Astrocyte (in vitro differentiated cells and primary cell): ENCODE measurements around the gene MYO7B. TPM values are rescaled to one million over a fixed set of nuclear protein-coding genes. Genes with fewer than 3 reads are reported as not detected.

Experiments
- DNase-seq: peaks from one replicate; pipeline ENCODE4 v3.0.0-alpha.2; 2010; ENCODE audit warnings: low read depth
- FAIRE-seq: peaks from 2 replicates; lab custom pipeline; 2011; peaks lifted over from hg19 to GRCh38; lab: Jason Lieb, UNC
- H2AFZ ChIP-seq: 2 replicates; pipeline ENCODE4 v1.6.0; 2012; ENCODE audit warnings: low read depth, low read length, inconsistent platforms
- H3K27ac ChIP-seq: 2 replicates; pipeline ENCODE4 v1.5.1; 2011; ENCODE audit warnings: low read depth, low read length, inconsistent platforms
- H3K27me3 ChIP-seq: 2 replicates; pipeline ENCODE4 v1.6.0; 2011; ENCODE audit warnings: low read length, inconsistent platforms; ENCODE audit not compliant: insufficient read depth
- H3K36me3 ChIP-seq: 2 replicates; pipeline ENCODE4 v1.5.1; 2011; ENCODE audit warnings: low read length, inconsistent platforms; ENCODE audit not compliant: insufficient read depth
- H3K4me1 ChIP-seq: 2 replicates; pipeline ENCODE4 v1.5.1; 2011; ENCODE audit warnings: low read length, inconsistent platforms; ENCODE audit not compliant: insufficient read depth
- H3K4me2 ChIP-seq: 2 replicates; pipeline ENCODE4 v1.6.0; 2012; ENCODE audit warnings: low read length, inconsistent platforms
- H3K4me3 ChIP-seq: 2 replicates; pipeline ENCODE4 v1.5.1; 2011; ENCODE audit warnings: low read depth, mild to moderate bottlenecking, low read length, inconsistent platforms; ENCODE audit not compliant: insufficient read depth
- H3K79me2 ChIP-seq: 2 replicates; pipeline ENCODE4 v1.6.0; 2012; ENCODE audit warnings: mild to moderate bottlenecking, low read length, inconsistent platforms; ENCODE audit not compliant: insufficient read depth
- H3K9ac ChIP-seq: 2 replicates; pipeline ENCODE4 v1.6.0; 2012; ENCODE audit warnings: mild to moderate bottlenecking, low read length, inconsistent platforms
- H3K9me3 ChIP-seq: 2 replicates; pipeline ENCODE4 v1.5.1; 2012; ENCODE audit warnings: low read depth, mild to moderate bottlenecking, low read length, inconsistent platforms; ENCODE audit not compliant: insufficient read depth
- H4K20me1 ChIP-seq: 2 replicates; pipeline ENCODE4 v1.6.0; 2012; ENCODE audit warnings: low read length, inconsistent platforms; ENCODE audit not compliant: insufficient read depth
- H3K27ac Mint-ChIP-seq: one replicate; pipeline ENCODE4 v1.8.0; 2021; ENCODE audit warnings: mild to moderate bottlenecking, mixed read lengths; ENCODE audit not compliant: unreplicated experiment
- H3K27me3 Mint-ChIP-seq: one replicate; pipeline ENCODE4 v1.8.0; 2021; ENCODE audit warnings: low read depth, mixed read lengths; ENCODE audit not compliant: unreplicated experiment
- H3K36me3 Mint-ChIP-seq: one replicate; pipeline ENCODE4 v1.8.0; 2021; ENCODE audit warnings: low read depth, mixed read lengths; ENCODE audit not compliant: unreplicated experiment
- H3K4me1 Mint-ChIP-seq: one replicate; pipeline ENCODE4 v1.8.0; 2021; ENCODE audit warnings: low read depth, mixed read lengths; ENCODE audit not compliant: unreplicated experiment
- H3K4me3 Mint-ChIP-seq: one replicate; pipeline ENCODE4 v1.8.0; 2021; ENCODE audit warnings: mild to moderate bottlenecking, moderate library complexity, mixed read lengths; ENCODE audit not compliant: unreplicated experiment
- H3K9me3 Mint-ChIP-seq: one replicate; pipeline ENCODE4 v1.8.0; 2021; ENCODE audit warnings: mild to moderate bottlenecking, mixed read lengths; ENCODE audit not compliant: unreplicated experiment
- EZH2 ChIP-seq: IDR thresholded peaks from 2 replicates; pipeline ENCODE4 v1.6.1; 2012; ENCODE audit warnings: mild to moderate bottlenecking, low read length, inconsistent platforms; ENCODE audit not compliant: insufficient read depth
- total RNA-seq: library from RNA; stranded (reverse); gene quantifications from 2 replicates; pipeline ENCODE4 v1.2.1, GENCODE V29; 2021
- TF ChIP-seq, protein P1 (sequence below): IDR thresholded peaks from 2 replicates; pipeline ENCODE4 v1.5.1; 2011; ENCODE audit warnings: low read depth, mild to moderate bottlenecking, inconsistent platforms, low read length, moderate library complexity; ENCODE audit not compliant: insufficient read depth

The MYO7B gene
- total RNA-seq, 1 donor from 2014 or later: 0.77 TPM

DNA sequence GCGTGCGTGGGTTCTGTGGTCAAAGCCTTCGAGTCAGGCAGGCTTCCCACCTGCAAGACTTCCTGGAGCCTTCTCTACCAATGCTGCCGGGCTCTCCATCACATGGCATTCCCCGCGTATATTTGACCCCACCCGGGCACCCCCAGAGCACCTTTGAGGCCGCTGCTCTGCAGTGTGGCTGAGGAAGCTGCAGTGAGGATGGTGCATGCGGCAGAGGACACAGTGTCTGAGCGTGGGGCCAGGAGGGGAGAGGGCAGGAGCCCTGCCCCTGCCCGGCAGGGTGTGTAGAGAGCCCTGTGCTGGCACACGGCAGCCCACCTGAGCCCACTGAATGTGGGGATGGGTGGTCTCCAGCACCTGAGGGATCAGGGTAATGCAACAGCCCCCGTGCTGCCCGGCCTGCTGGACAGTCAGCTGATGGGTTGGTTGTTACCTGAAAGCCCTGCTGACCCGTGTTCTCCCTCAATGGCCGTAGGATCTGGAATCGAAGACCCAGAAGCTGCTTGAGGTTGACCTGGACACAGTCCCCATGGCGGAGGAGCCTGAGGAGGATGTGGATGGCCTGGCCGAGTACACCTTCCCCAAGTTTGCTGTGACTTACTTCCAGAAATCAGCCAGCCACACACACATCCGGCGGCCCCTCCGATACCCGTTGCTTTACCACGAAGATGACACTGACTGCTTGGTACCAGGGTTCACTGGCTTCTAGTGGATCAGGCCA is 73.7 kb downstream of the MYO7B start:
- Histone ChIP-seq H3K27me3 (no peaks in the 10 kb centered on the region), H4K20me1 (no peaks in the 10 kb centered on the region), H3K4me1 (no peaks in the 10 kb centered on the region), H3K9me3 (peaks cover 9% of the 10 kb centered on the region), H3K9ac (no peak overlapping the region), H3K27ac (no peak overlapping the region), H3K4me2 (no peak overlapping the region), H3K4me3 (no peak overlapping the region), H3K79me2 (no peaks in the 10 kb centered on the region), H3K36me3 (no peaks in the 10 kb centered on the region), H2AFZ (no peak overlapping the region)
- TF ChIP-seq, protein P1, sequence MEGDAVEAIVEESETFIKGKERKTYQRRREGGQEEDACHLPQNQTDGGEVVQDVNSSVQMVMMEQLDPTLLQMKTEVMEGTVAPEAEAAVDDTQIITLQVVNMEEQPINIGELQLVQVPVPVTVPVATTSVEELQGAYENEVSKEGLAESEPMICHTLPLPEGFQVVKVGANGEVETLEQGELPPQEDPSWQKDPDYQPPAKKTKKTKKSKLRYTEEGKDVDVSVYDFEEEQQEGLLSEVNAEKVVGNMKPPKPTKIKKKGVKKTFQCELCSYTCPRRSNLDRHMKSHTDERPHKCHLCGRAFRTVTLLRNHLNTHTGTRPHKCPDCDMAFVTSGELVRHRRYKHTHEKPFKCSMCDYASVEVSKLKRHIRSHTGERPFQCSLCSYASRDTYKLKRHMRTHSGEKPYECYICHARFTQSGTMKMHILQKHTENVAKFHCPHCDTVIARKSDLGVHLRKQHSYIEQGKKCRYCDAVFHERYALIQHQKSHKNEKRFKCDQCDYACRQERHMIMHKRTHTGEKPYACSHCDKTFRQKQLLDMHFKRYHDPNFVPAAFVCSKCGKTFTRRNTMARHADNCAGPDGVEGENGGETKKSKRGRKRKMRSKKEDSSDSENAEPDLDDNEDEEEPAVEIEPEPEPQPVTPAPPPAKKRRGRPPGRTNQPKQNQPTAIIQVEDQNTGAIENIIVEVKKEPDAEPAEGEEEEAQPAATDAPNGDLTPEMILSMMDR: no peak
- TF ChIP-seq EZH2: no peak
- Mint-ChIP-seq H3K9me3 (peaks cover 27% of the 10 kb centered on the region), H3K27me3 (peaks cover 20% of the 10 kb centered on the region), H3K4me1 (peaks cover 5% of the 10 kb centered on the region), H3K27ac (no peak overlapping the region), H3K36me3 (peaks cover 3% of the 10 kb centered on the region), H3K4me3 (no peak overlapping the region)
- FAIRE-seq: no peak
- no peak for DNase-seq

DNA sequence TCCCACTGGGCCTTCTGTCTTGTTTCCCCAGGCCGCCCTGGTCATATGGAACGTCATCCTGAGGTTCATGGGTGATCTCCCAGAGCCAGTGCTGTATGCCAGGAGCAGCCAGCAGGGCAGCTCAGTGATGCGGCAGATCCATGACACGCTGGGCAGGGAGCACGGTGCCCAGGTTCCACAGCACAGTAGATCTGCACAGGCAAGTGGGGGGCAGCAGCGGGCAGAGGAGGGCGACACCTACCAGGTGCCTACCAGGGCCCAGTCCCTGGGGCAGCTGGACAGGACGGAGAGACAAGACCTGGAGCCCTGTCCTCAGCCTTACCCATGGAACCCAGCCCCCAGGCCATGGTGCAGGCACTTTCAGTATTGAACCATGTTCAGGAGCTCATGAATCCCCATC is 74.3 kb downstream of the MYO7B start:
- H3K4me3 Mint-ChIP-seq: no peak overlapping the region
- peaks cover 21% of the 10 kb centered on the region for H3K9me3 Mint-ChIP-seq
- Histone ChIP-seq H3K4me1 (no peaks in the 10 kb centered on the region), H2AFZ (no peak overlapping the region), H3K9ac (no peak overlapping the region), H3K79me2 (no peaks in the 10 kb centered on the region), H3K27me3 (no peaks in the 10 kb centered on the region), H3K4me2 (no peak overlapping the region), H3K36me3 (no peaks in the 10 kb centered on the region), H3K9me3 (peaks cover 9% of the 10 kb centered on the region), H3K4me3 (no peak overlapping the region), H3K27ac (no peak overlapping the region), H4K20me1 (no peaks in the 10 kb centered on the region)
- no peak for FAIRE-seq
- no peak overlapping the region for H3K27ac Mint-ChIP-seq
- H3K36me3 Mint-ChIP-seq: peaks cover 4% of the 10 kb centered on the region
- peaks cover 9% of the 10 kb centered on the region for H3K4me1 Mint-ChIP-seq
- no peak for TF ChIP-seq EZH2
- TF ChIP-seq, protein P1: no peak
- peaks cover 20% of the 10 kb centered on the region for H3K27me3 Mint-ChIP-seq
- DNase-seq: no peak

DNA sequence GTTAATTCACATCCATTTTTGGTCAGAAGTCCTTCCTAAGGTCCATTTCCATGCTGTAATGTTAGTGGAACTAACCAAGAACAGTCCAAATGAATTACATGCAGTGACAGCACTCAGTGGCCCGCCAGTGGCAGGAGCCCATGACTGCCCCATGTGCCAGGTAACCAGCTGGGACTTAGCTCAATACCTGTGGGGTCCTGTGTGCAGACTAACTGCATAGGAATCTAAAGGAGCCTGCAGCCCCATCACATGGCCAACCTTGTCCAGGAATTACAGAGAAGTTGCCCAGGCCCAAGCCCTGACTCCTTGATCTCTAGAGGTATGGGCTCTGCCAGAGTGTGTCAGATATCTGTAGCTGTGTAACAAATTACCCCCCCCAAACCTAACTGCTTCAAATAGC is 75.1 kb downstream of the MYO7B start:
- Mint-ChIP-seq H3K36me3 (peaks cover 2% of the 10 kb centered on the region), H3K4me1 (peaks cover 12% of the 10 kb centered on the region), H3K9me3 (peaks cover 21% of the 10 kb centered on the region), H3K27ac (no peak overlapping the region), H3K27me3 (peaks cover 20% of the 10 kb centered on the region), H3K4me3 (no peak overlapping the region)
- H3K9me3 ChIP-seq: peaks cover 9% of the 10 kb centered on the region
- no peaks in the 10 kb centered on the region for H3K27me3 ChIP-seq
- H3K27ac ChIP-seq: no peak overlapping the region
- H3K4me1 ChIP-seq: no peaks in the 10 kb centered on the region
- H3K79me2 ChIP-seq: no peaks in the 10 kb centered on the region
- TF ChIP-seq, protein P1: no peak
- TF ChIP-seq EZH2: no peak
- H3K9ac ChIP-seq: no peak overlapping the region
- no peak overlapping the region for H2AFZ ChIP-seq
- H3K36me3 ChIP-seq: no peaks in the 10 kb centered on the region
- no peaks in the 10 kb centered on the region for H4K20me1 ChIP-seq
- H3K4me3 ChIP-seq: no peak overlapping the region
- FAIRE-seq (no peak), DNase-seq (no peak)
- no peak overlapping the region for H3K4me2 ChIP-seq
